Measurements from ENCODE around the gene COG7. TPM values are rescaled to one million over a fixed set of nuclear protein-coding genes. Genes with fewer than 3 reads are reported as not detected.
"Not testable (repeated sequence)": the region's sequence is repeated elsewhere in the genome, so short reads cannot be mapped to it uniquely, and the experiment has no call there.

The COG7 gene
- total and polyA plus RNA-seq, 11 donors = 7.8 to 16.8 (median 12.2) TPM

GRCh38 chr16:23486480-23486879 lies 33.5 kb upstream of the COG7 start:
- H3K4me1 ChIP-seq = peaks cover 0 to 8% (median 3%) of the 10 kb centered on the region in 12 donors
- DNase-seq (no peak), ATAC-seq (no peak)
- no peaks in the 10 kb centered on the region for H3K27me3 ChIP-seq
- intact Hi-C loops (cut with DNase I) = no loop called here
- WGBS, 4 donors = 92 to 96% (median 95%) methylated on average over 5 of the region's 5 CpGs
- H3K27ac ChIP-seq = no peak overlapping the region
- H3K4me3 ChIP-seq = no peak overlapping the region
- H3K36me3 ChIP-seq = peaks cover 0 to 100% (median 96%) of the 10 kb centered on the region in 9 donors
- H3K9me3 ChIP-seq = no peaks in the 10 kb centered on the region
- TF ChIP-seq POLR2A (IDR thresholded peaks at IDR 0.05) = no peak
- TF ChIP-seq, protein P1, sequence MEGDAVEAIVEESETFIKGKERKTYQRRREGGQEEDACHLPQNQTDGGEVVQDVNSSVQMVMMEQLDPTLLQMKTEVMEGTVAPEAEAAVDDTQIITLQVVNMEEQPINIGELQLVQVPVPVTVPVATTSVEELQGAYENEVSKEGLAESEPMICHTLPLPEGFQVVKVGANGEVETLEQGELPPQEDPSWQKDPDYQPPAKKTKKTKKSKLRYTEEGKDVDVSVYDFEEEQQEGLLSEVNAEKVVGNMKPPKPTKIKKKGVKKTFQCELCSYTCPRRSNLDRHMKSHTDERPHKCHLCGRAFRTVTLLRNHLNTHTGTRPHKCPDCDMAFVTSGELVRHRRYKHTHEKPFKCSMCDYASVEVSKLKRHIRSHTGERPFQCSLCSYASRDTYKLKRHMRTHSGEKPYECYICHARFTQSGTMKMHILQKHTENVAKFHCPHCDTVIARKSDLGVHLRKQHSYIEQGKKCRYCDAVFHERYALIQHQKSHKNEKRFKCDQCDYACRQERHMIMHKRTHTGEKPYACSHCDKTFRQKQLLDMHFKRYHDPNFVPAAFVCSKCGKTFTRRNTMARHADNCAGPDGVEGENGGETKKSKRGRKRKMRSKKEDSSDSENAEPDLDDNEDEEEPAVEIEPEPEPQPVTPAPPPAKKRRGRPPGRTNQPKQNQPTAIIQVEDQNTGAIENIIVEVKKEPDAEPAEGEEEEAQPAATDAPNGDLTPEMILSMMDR (IDR thresholded peaks at IDR 0.05) = no peak

DNA sequence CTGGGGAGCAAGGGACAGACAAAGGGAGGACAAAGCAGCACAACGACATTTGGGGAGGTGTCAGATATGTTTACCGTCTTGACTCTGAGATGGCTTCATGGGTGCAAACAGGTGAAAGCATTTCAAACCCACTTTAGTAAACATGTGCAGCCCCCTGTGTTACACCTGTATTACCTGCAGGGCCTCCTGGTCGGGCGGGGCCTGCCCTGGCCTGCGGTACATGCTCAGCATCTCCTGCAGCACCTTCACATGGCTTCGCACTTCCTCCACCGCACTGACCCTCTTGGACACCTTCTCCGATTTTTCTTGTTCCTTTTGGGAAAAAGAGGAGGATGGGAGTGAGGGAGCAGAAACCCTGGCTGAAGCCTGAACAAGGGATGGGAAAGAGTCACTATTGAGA lies 32.9 kb upstream of the COG7 start:
- no peak for DNase-seq
- H3K9me3 ChIP-seq = no peaks in the 10 kb centered on the region
- no peak for TF ChIP-seq POLR2A (IDR thresholded peaks at IDR 0.05)
- TF ChIP-seq, protein P1 (IDR thresholded peaks at IDR 0.05) = no peak
- intact Hi-C loops (cut with DNase I) = no loop called here
- no peak overlapping the region for H3K27ac ChIP-seq
- 94 to 97% (median 96%) methylated on average over 8 of the region's 8 CpGs for WGBS, 4 donors
- no peaks in the 10 kb centered on the region for H3K27me3 ChIP-seq
- H3K4me3 ChIP-seq = no peak overlapping the region
- peaks cover 0 to 8% (median 0%) of the 10 kb centered on the region in 12 donors for H3K4me1 ChIP-seq
- no peak for ATAC-seq
- H3K36me3 ChIP-seq = peaks cover 0 to 100% (median 96%) of the 10 kb centered on the region in 9 donors

DNA sequence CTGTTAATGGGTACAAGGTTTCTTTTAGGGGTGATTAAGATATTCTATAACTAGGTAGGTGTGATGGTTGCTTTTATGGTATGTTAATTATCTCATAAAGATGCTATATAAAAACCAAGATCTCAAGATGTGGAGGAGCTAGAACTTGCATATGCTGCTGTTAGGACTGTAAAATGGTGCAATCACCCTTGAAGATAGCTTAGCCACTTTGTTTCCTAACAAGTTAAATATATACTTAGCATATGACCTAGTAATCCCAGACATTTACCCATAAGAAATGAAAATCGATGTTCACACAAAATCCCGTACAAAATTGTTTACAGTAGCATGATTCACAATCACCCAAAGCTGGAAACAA lies 32.2 kb upstream of the COG7 start:
- Histone ChIP-seq H3K27ac (no peak overlapping the region), H3K36me3 (peaks cover 0 to 100% (median 96%) of the 10 kb centered on the region in 9 donors), H3K4me3 (no peak overlapping the region), H3K4me1 (peaks cover 0 to 8% (median 0%) of the 10 kb centered on the region in 12 donors), H3K27me3 (no peaks in the 10 kb centered on the region), H3K9me3 (no peaks in the 10 kb centered on the region)
- WGBS, 4 donors = 85 to 96% (median 93%) methylated on average over 2 of the region's 2 CpGs
- ATAC-seq (no peak), DNase-seq (no peak)
- intact Hi-C loops (cut with DNase I) = no loop called here
- TF ChIP-seq POLR2A (IDR thresholded peaks at IDR 0.05) = no peak
- TF ChIP-seq, protein P1 (IDR thresholded peaks at IDR 0.05) = no peak

- Histone ChIP-seq H3K4me1 (peaks cover 0 to 8% (median 0%) of the 10 kb centered on the region in 12 donors), H3K27ac (no peak overlapping the region), H3K36me3 (peaks cover 0 to 100% (median 96%) of the 10 kb centered on the region in 9 donors), H3K27me3 (no peaks in the 10 kb centered on the region), H3K4me3 (no peak overlapping the region), H3K9me3 (no peaks in the 10 kb centered on the region)
- intact Hi-C loops (cut with DNase I) = no loop called here
- ATAC-seq (peak in 3 of 4 donors; percentile 43 to 49 (median 48)), DNase-seq (no peak)
- TF ChIP-seq, protein P1 (IDR thresholded peaks at IDR 0.05) = no peak
- TF ChIP-seq POLR2A (IDR thresholded peaks at IDR 0.05) = no peak
- 79 to 89% (median 85%) methylated on average over 8 of the region's 8 CpGs for WGBS, 4 donors
Observed at GRCh38 chr16:23484510-23485256, 31.7 kb upstream of the COG7 start.

GRCh38 chr16:23483492-23483891 lies 30.5 kb upstream of the COG7 start:
- H3K27me3 ChIP-seq; intact Hi-C loops (cut with DNase I); DNase-seq; ATAC-seq; H3K9me3 ChIP-seq; H3K4me1 ChIP-seq; H3K4me3 ChIP-seq: not testable (repeated sequence)
- WGBS, 4 donors = 93 to 99% (median 94%) methylated on average over 8 of the region's 8 CpGs
- Histone ChIP-seq H3K27ac (peak overlapping the region in 1 of 12 donors; percentile 13), H3K36me3 (peaks cover 0 to 100% (median 96%) of the 10 kb centered on the region in 9 donors)

Data from heart left ventricle (tissue), 16 donors.